GM23338 (cell line): ENCODE data around the gene CHMP4A. TPM values are rescaled to one million over a fixed set of nuclear protein-coding genes. Genes with fewer than 3 reads are reported as not detected.

Source experiments
- ATAC-seq: fragments of 200-7000 bp; cut with Tn5 transposase; 3 replicates; pipeline ENCODE4 v1.9.1; 2020
- DNase-seq: peaks from one replicate; pipeline ENCODE4 v3.0.0-alpha.2; 2015; ENCODE audit warnings: low spot score
- H2AFZ ChIP-seq: fragments of 200-600 bp; sonication (generic); 2 replicates; pipeline ENCODE4 v1.8.0; 2016; ENCODE audit warnings: antibody characterized with exemption, mild to moderate bottlenecking, moderate library complexity
- H3F3A ChIP-seq: fragments of 200-600 bp; sonication (generic); replicated peaks from 2 replicates; pipeline ENCODE4 v1.8.0; 2017; ENCODE audit warnings: antibody characterized with exemption, mixed run types, low read depth
- H3K27ac ChIP-seq: fragments of 200-600 bp; sonication (generic); 2 replicates; pipeline ENCODE4 v1.6.1; 2016; ENCODE audit warnings: low read depth
- H3K27me3 ChIP-seq: fragments of 200-600 bp; sonication (generic); 2 replicates; pipeline ENCODE4 v1.8.0; 2016; ENCODE audit warnings: mild to moderate bottlenecking, mixed run types, moderate library complexity; ENCODE audit not compliant: insufficient read depth
- H3K36me3 ChIP-seq: fragments of 200-600 bp; sonication (generic); 2 replicates; pipeline ENCODE4 v1.8.0; 2016; ENCODE audit warnings: mild to moderate bottlenecking; ENCODE audit not compliant: insufficient read depth
- H3K4me1 ChIP-seq: fragments of 200-600 bp; sonication (generic); 2 replicates; pipeline ENCODE4 v1.8.0; 2016; ENCODE audit warnings: mild to moderate bottlenecking, moderate library complexity; ENCODE audit not compliant: insufficient read depth
- H3K4me2 ChIP-seq: fragments of 200-600 bp; sonication (generic); 2 replicates; pipeline ENCODE4 v1.7.1; 2017; ENCODE audit warnings: mixed run types
- H3K4me3 ChIP-seq: fragments of 200-600 bp; sonication (generic); 2 replicates; pipeline ENCODE4 v1.6.1; 2016; ENCODE audit warnings: mixed run types
- H3K79me2 ChIP-seq: fragments of 200-600 bp; sonication (generic); replicated peaks from 2 replicates; pipeline ENCODE4 v1.8.0; 2017; ENCODE audit warnings: mild to moderate bottlenecking; ENCODE audit not compliant: insufficient read depth
- H3K9me2 ChIP-seq: fragments of 200-600 bp; sonication (generic); 2 replicates; pipeline ENCODE4 v1.8.0; 2017; ENCODE audit not compliant: insufficient read depth
- H4K20me1 ChIP-seq: fragments of 200-600 bp; sonication (generic); replicated peaks from 2 replicates; pipeline ENCODE4 v1.8.0; 2017; ENCODE audit warnings: mild to moderate bottlenecking; ENCODE audit not compliant: insufficient read depth
- H3K27ac Mint-ChIP-seq: 2 replicates; pipeline ENCODE4 v1.8.0; 2020; ENCODE audit warnings: inconsistent platforms, mild to moderate bottlenecking, moderate library complexity, mixed read lengths
- H3K27me3 Mint-ChIP-seq: 3 replicates; pipeline ENCODE4 v1.8.0; 2022; ENCODE audit warnings: low read depth, mild to moderate bottlenecking, moderate library complexity, mixed read lengths, inconsistent platforms; ENCODE audit not compliant: insufficient read depth, poor library complexity
- H3K36me3 Mint-ChIP-seq: 3 replicates; pipeline ENCODE4 v1.8.0; 2021; ENCODE audit warnings: low read depth, mild to moderate bottlenecking, inconsistent platforms, moderate library complexity, mixed read lengths
- H3K4me1 Mint-ChIP-seq: 3 replicates; pipeline ENCODE4 v1.8.0; 2020; ENCODE audit warnings: mild to moderate bottlenecking, inconsistent platforms, mixed read lengths
- H3K4me3 Mint-ChIP-seq: 3 replicates; pipeline ENCODE4 v1.8.0; 2021; ENCODE audit warnings: moderate library complexity, mild to moderate bottlenecking, inconsistent platforms, mixed read lengths
- H3K9me3 Mint-ChIP-seq: 3 replicates; pipeline ENCODE4 v1.8.0; 2020; ENCODE audit warnings: moderate library complexity, mild to moderate bottlenecking, inconsistent platforms, mixed read lengths
- CTCF ChIP-seq, 2 experiments: fragments of 200-600 bp in 1 of 2; sonication (generic) in 1 of 2; conservative IDR thresholded peaks; 2 replicates each; pipeline versions ENCODE4 v1.5.1 to v1.6.1; 2016 to 2017; ENCODE audit warnings: antibody characterized with exemption in 2 of 2, low read depth in 2 of 2, mild to moderate bottlenecking in 2 of 2, moderate library complexity in 1 of 2
- ETS1 ChIP-seq: IDR thresholded peaks from 2 replicates; pipeline ENCODE4 v1.6.1; 2016; ENCODE audit warnings: antibody characterized with exemption
- EZH2 ChIP-seq: fragments of 200-600 bp; sonication (generic); IDR thresholded peaks from one replicate; pipeline ENCODE4 v1.8.0; 2017; ENCODE audit warnings: antibody characterized with exemption, mild to moderate bottlenecking, low read depth; ENCODE audit not compliant: unreplicated experiment
- EZH2phosphoT487 ChIP-seq: fragments of 200-600 bp; sonication (generic); IDR thresholded peaks from one replicate; pipeline ENCODE4 v1.8.1; 2018; ENCODE audit warnings: antibody characterized with exemption; ENCODE audit not compliant: unreplicated experiment
- NANOG ChIP-seq: IDR thresholded peaks from 2 replicates; pipeline ENCODE4 v1.6.1; 2016; ENCODE audit warnings: antibody characterized with exemption, borderline replicate concordance
- POLR2AphosphoS5 ChIP-seq: IDR thresholded peaks from 2 replicates; pipeline ENCODE4 v1.6.1; 2016; ENCODE audit warnings: antibody characterized with exemption, low read depth
- REST ChIP-seq: IDR thresholded peaks from one replicate; pipeline ENCODE4 v1.6.1; 2018; ENCODE audit warnings: antibody characterized with exemption; ENCODE audit not compliant: unreplicated experiment
- STAT1 ChIP-seq: IDR thresholded peaks from one replicate; pipeline ENCODE4 v1.6.1; 2016; ENCODE audit warnings: antibody characterized with exemption; ENCODE audit not compliant: unreplicated experiment
- ZNF114 ChIP-seq: fragments of 250-450 bp; sonication (Bioruptor Pico); IDR thresholded peaks from 2 replicates; pipeline ENCODE4 v1.5.0; 2020; ENCODE audit warnings: mild to moderate bottlenecking, moderate library complexity
- ZNF331 ChIP-seq: fragments of 250-450 bp; sonication (Bioruptor Pico); IDR thresholded peaks from 2 replicates; pipeline ENCODE4 v1.5.0; 2020; ENCODE audit warnings: low read depth, mild to moderate bottlenecking, moderate library complexity
- polyA plus RNA-seq: library from polyadenylated mRNA; unstranded; fragments of >200 nt; fragmentation: Nextera tagmentation; extraction: Ambion mirVana; gene quantifications from 2 replicates; pipeline ENCODE4 v1.2.1, GENCODE V29; 2016
- total RNA-seq: library from RNA; depleted of rRNA; stranded (reverse); fragments of >200 nt; shearing (Covaris generic); gene quantifications from 2 replicates; pipeline ENCODE4 v1.2.3, GENCODE V29; 2014
- TF ChIP-seq, protein P1 (sequence below): fragments of 250-450 bp; sonication (Bioruptor Pico); IDR thresholded peaks from 2 replicates; pipeline ENCODE4 v1.5.0; 2020; ENCODE audit warnings: mild to moderate bottlenecking, moderate library complexity

Gene CHMP4A
- total and polyA plus RNA-seq, 2 experiments from 2014 or later: 19.3 to 36.9 TPM

DNA sequence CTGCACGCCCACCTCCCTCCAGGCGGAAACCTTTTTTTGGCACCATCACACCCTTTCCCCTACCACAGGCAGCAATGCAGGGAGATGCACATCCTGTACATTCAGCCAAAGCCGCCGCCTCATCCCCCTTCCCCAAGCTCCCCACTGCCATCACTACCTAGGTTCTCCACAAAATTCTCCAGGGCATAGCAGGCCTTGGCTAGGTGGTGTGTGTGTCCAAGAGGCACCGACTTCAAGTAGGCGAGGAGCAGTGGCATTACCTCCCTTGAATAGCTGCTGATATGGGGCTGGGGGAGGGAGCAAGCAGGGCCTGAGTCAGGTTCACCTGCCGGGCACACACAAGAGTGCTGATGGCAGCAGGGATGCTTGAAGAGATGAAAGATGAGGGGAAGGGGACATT is 28.3 kb downstream of the CHMP4A start:
- TF ChIP-seq, protein P1, sequence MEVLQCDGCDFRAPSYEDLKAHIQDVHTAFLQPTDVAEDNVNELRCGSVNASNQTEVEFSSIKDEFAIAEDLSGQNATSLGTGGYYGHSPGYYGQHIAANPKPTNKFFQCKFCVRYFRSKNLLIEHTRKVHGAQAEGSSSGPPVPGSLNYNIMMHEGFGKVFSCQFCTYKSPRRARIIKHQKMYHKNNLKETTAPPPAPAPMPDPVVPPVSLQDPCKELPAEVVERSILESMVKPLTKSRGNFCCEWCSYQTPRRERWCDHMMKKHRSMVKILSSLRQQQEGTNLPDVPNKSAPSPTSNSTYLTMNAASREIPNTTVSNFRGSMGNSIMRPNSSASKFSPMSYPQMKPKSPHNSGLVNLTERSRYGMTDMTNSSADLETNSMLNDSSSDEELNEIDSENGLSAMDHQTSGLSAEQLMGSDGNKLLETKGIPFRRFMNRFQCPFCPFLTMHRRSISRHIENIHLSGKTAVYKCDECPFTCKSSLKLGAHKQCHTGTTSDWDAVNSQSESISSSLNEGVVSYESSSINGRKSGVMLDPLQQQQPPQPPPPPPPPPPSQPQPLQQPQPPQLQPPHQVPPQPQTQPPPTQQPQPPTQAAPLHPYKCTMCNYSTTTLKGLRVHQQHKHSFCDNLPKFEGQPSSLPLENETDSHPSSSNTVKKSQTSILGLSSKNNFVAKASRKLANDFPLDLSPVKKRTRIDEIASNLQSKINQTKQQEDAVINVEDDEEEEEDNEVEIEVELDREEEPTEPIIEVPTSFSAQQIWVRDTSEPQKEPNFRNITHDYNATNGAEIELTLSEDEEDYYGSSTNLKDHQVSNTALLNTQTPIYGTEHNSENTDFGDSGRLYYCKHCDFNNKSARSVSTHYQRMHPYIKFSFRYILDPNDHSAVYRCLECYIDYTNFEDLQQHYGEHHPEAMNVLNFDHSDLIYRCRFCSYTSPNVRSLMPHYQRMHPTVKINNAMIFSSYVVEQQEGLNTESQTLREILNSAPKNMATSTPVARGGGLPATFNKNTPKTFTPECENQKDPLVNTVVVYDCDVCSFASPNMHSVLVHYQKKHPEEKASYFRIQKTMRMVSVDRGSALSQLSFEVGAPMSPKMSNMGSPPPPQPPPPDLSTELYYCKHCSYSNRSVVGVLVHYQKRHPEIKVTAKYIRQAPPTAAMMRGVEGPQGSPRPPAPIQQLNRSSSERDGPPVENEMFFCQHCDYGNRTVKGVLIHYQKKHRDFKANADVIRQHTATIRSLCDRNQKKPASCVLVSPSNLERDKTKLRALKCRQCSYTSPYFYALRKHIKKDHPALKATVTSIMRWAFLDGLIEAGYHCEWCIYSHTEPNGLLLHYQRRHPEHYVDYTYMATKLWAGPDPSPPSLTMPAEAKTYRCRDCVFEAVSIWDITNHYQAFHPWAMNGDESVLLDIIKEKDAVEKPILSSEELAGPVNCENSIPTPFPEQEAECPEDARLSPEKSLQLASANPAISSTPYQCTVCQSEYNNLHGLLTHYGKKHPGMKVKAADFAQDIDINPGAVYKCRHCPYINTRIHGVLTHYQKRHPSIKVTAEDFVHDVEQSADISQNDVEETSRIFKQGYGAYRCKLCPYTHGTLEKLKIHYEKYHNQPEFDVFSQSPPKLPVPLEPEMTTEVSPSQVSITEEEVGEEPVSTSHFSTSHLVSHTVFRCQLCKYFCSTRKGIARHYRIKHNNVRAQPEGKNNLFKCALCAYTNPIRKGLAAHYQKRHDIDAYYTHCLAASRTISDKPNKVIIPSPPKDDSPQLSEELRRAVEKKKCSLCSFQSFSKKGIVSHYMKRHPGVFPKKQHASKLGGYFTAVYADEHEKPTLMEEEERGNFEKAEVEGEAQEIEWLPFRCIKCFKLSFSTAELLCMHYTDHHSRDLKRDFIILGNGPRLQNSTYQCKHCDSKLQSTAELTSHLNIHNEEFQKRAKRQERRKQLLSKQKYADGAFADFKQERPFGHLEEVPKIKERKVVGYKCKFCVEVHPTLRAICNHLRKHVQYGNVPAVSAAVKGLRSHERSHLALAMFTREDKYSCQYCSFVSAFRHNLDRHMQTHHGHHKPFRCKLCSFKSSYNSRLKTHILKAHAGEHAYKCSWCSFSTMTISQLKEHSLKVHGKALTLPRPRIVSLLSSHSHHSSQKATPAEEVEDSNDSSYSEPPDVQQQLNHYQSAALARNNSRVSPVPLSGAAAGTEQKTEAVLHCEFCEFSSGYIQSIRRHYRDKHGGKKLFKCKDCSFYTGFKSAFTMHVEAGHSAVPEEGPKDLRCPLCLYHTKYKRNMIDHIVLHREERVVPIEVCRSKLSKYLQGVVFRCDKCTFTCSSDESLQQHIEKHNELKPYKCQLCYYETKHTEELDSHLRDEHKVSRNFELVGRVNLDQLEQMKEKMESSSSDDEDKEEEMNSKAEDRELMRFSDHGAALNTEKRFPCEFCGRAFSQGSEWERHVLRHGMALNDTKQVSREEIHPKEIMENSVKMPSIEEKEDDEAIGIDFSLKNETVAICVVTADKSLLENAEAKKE (CRISPR knock-in tag): no peak
- no peak for TF ChIP-seq EZH2
- TF ChIP-seq STAT1: no peak
- TF ChIP-seq ZNF331 (CRISPR knock-in tag): no peak
- no peak for TF ChIP-seq NANOG
- TF ChIP-seq CTCF (conservative IDR thresholded peaks at IDR 0.05; ENCODE audit: low read depth in 2 of 2): no peak
- no peak for TF ChIP-seq EZH2phosphoT487
- no peak for TF ChIP-seq POLR2AphosphoS5
- no peak for TF ChIP-seq REST
- no peak for TF ChIP-seq ZNF114 (CRISPR knock-in tag)
- TF ChIP-seq ETS1: no peak
- no peak for ATAC-seq
- Histone ChIP-seq H3K27ac (no peak overlapping the region), H3K36me3 (no peaks in the 10 kb centered on the region; the same call in 1 of the 2 replicates), H2AFZ (no peak overlapping the region), H3K4me2 (no peak overlapping the region), H3K9me2 (no peaks in the 10 kb centered on the region), H4K20me1 (peaks cover 6% of the 10 kb centered on the region), H3K4me1 (peaks cover 10% of the 10 kb centered on the region), H3F3A (no peaks in the 10 kb centered on the region; the same call in 1 of the 2 replicates), H3K79me2 (peaks cover 13% of the 10 kb centered on the region; the same call in 1 of the 2 replicates), H3K27me3 (no peaks in the 10 kb centered on the region), H3K4me3 (no peak overlapping the region)
- Mint-ChIP-seq H3K27ac (no peak overlapping the region), H3K4me1 (peaks cover 17% of the 10 kb centered on the region), H3K36me3 (peaks cover 76% of the 10 kb centered on the region), H3K4me3 (no peak overlapping the region), H3K9me3 (peaks cover 3% of the 10 kb centered on the region; the same call in 2 of the 3 replicates), H3K27me3 (peaks cover 28% of the 10 kb centered on the region)
- no peak for DNase-seq
